ENCODE data around the gene AGRN.
A peak's percentile ranks its signal among the peaks of the same experiment; 100 is the strongest.

Gene AGRN

GRCh38 chr1:1024771-1025699 lies 5.1 kb downstream of the AGRN start:
- Histone ChIP-seq H4K91ac (ENCODE audit: low read length) (no peak overlapping the region), H3K4me2 (ENCODE audit: low read length, poor library complexity, severe bottlenecking) (peak overlapping the region; percentile 65), H3K36me3 (ENCODE audit: control insufficient read depth in 1 of 2, insufficient read depth in 2 of 2, low read depth in 1 of 2, low read length in 2 of 2) (peaks cover 0 to 74% of the 10 kb centered on the region in 2 experiments), H4K8ac (ENCODE audit: low read length) (no peak overlapping the region), H3K4ac (ENCODE audit: low read depth in 1 of 2, low read length in 2 of 2) (no peak overlapping the region), H3K4me3 (ENCODE audit: insufficient read depth in 1 of 2, low read depth in 1 of 2, low read length in 2 of 2) (peak overlapping the region in 1 of 2 experiments; percentile 7), H2BK5ac (ENCODE audit: low read depth, low read length, poor library complexity, severe bottlenecking) (peak overlapping the region; percentile 47), H2BK120ac (ENCODE audit: low read depth, low read length) (peak overlapping the region; percentile 36), H3K9ac (ENCODE audit: low read length) (no peak overlapping the region), H3K18ac (ENCODE audit: low read depth in 1 of 2, low read length in 2 of 2) (no peak overlapping the region), H2BK12ac (ENCODE audit: low read length in 2 of 2) (no peak overlapping the region), H3K4me1 (ENCODE audit: control insufficient read depth, insufficient read depth, low read depth, low read length) (peaks cover 80% of the 10 kb centered on the region), H2AK5ac (ENCODE audit: low read length, severe bottlenecking) (peak overlapping the region; percentile 91), H3K9me3 (ENCODE audit: control insufficient read depth, low read length) (no peaks in the 10 kb centered on the region), H3K27ac (ENCODE audit: low read length, poor library complexity, severe bottlenecking) (peak overlapping the region; percentile 11), H3K14ac (ENCODE audit: low read length in 2 of 2) (no peak overlapping the region), H2BK15ac (ENCODE audit: low read depth, poor library complexity, severe bottlenecking) (peak overlapping the region; percentile 12), H2AFZ (ENCODE audit: low read depth, low read length) (no peak overlapping the region), H3K23ac (ENCODE audit: low read length in 2 of 2) (no peak overlapping the region), H3K79me1 (replicated peaks; ENCODE audit: low read length, poor library complexity, severe bottlenecking) (peaks cover 18% of the 10 kb centered on the region), H3K27me3 (ENCODE audit: control insufficient read depth in 1 of 2, insufficient read depth in 1 of 2, low read length in 2 of 2) (peaks cover 0 to 35% of the 10 kb centered on the region in 2 experiments)
- DNase-seq: no peak
- 70% methylated on average over 27 of the region's 31 CpGs for WGBS

- H2BK15ac ChIP-seq (ENCODE audit: low read depth, poor library complexity, severe bottlenecking): no peak overlapping the region
- H4K91ac ChIP-seq (ENCODE audit: low read length): no peak overlapping the region
- H2BK12ac ChIP-seq (ENCODE audit: low read length in 2 of 2): no peak overlapping the region
- no peak overlapping the region for H3K4me3 ChIP-seq (ENCODE audit: insufficient read depth in 1 of 2, low read depth in 1 of 2, low read length in 2 of 2)
- H3K9me3 ChIP-seq (ENCODE audit: control insufficient read depth, low read length): no peaks in the 10 kb centered on the region
- no peak overlapping the region for H3K14ac ChIP-seq (ENCODE audit: low read length in 2 of 2)
- H3K18ac ChIP-seq (ENCODE audit: low read depth in 1 of 2, low read length in 2 of 2): no peak overlapping the region
- H3K27ac ChIP-seq (ENCODE audit: low read length, poor library complexity, severe bottlenecking): no peak overlapping the region
- H4K8ac ChIP-seq (ENCODE audit: low read length): no peak overlapping the region
- H3K4me2 ChIP-seq (ENCODE audit: low read length, poor library complexity, severe bottlenecking): no peak overlapping the region
- peaks cover 0 to 35% of the 10 kb centered on the region in 2 experiments for H3K27me3 ChIP-seq (ENCODE audit: control insufficient read depth in 1 of 2, insufficient read depth in 1 of 2, low read length in 2 of 2)
- H2AK5ac ChIP-seq (ENCODE audit: low read length, severe bottlenecking): no peak overlapping the region
- H3K4ac ChIP-seq (ENCODE audit: low read depth in 1 of 2, low read length in 2 of 2): no peak overlapping the region
- H3K4me1 ChIP-seq (ENCODE audit: control insufficient read depth, insufficient read depth, low read depth, low read length): peaks cover 85% of the 10 kb centered on the region
- 93% methylated on average over 8 of the region's 10 CpGs for WGBS
- H3K23ac ChIP-seq (ENCODE audit: low read length in 2 of 2): no peak overlapping the region
- H3K79me1 ChIP-seq (replicated peaks; ENCODE audit: low read length, poor library complexity, severe bottlenecking): peaks cover 18% of the 10 kb centered on the region
- no peak overlapping the region for H2BK5ac ChIP-seq (ENCODE audit: low read depth, low read length, poor library complexity, severe bottlenecking)
- H2BK120ac ChIP-seq (ENCODE audit: low read depth, low read length): no peak overlapping the region
- H3K36me3 ChIP-seq (ENCODE audit: control insufficient read depth in 1 of 2, insufficient read depth in 2 of 2, low read depth in 1 of 2, low read length in 2 of 2): peaks cover 0 to 74% of the 10 kb centered on the region in 2 experiments
- H2AFZ ChIP-seq (ENCODE audit: low read depth, low read length): no peak overlapping the region
- DNase-seq: no peak
- H3K9ac ChIP-seq (ENCODE audit: low read length): no peak overlapping the region
Measured at GRCh38 chr1:1025730-1026129, 5.8 kb downstream of the AGRN start.

- peak overlapping the region; percentile 8 for H2BK15ac ChIP-seq (ENCODE audit: low read depth, poor library complexity, severe bottlenecking)
- peaks cover 18% of the 10 kb centered on the region for H3K79me1 ChIP-seq (replicated peaks; ENCODE audit: low read length, poor library complexity, severe bottlenecking)
- no peak overlapping the region for H2BK120ac ChIP-seq (ENCODE audit: low read depth, low read length)
- no peak overlapping the region for H3K4ac ChIP-seq (ENCODE audit: low read depth in 1 of 2, low read length in 2 of 2)
- no peak for DNase-seq
- H3K9me3 ChIP-seq (ENCODE audit: control insufficient read depth, low read length): no peaks in the 10 kb centered on the region
- no peak overlapping the region for H3K4me3 ChIP-seq (ENCODE audit: insufficient read depth in 1 of 2, low read depth in 1 of 2, low read length in 2 of 2)
- no peak overlapping the region for H3K18ac ChIP-seq (ENCODE audit: low read depth in 1 of 2, low read length in 2 of 2)
- peak overlapping the region; percentile 14 for H3K4me2 ChIP-seq (ENCODE audit: low read length, poor library complexity, severe bottlenecking)
- no peak overlapping the region for H4K8ac ChIP-seq (ENCODE audit: low read length)
- H3K23ac ChIP-seq (ENCODE audit: low read length in 2 of 2): no peak overlapping the region
- peaks cover 89% of the 10 kb centered on the region for H3K4me1 ChIP-seq (ENCODE audit: control insufficient read depth, insufficient read depth, low read depth, low read length)
- no peak overlapping the region for H2BK5ac ChIP-seq (ENCODE audit: low read depth, low read length, poor library complexity, severe bottlenecking)
- no peak overlapping the region for H2AFZ ChIP-seq (ENCODE audit: low read depth, low read length)
- peaks cover 0 to 78% of the 10 kb centered on the region in 2 experiments for H3K36me3 ChIP-seq (ENCODE audit: control insufficient read depth in 1 of 2, insufficient read depth in 2 of 2, low read depth in 1 of 2, low read length in 2 of 2)
- no peak overlapping the region for H3K14ac ChIP-seq (ENCODE audit: low read length in 2 of 2)
- WGBS: 77% methylated on average over 20 of the region's 21 CpGs
- no peak overlapping the region for H3K27ac ChIP-seq (ENCODE audit: low read length, poor library complexity, severe bottlenecking)
- H3K9ac ChIP-seq (ENCODE audit: low read length): no peak overlapping the region
- no peak overlapping the region for H2BK12ac ChIP-seq (ENCODE audit: low read length in 2 of 2)
- H2AK5ac ChIP-seq (ENCODE audit: low read length, severe bottlenecking): no peak overlapping the region
- no peak overlapping the region for H4K91ac ChIP-seq (ENCODE audit: low read length)
- H3K27me3 ChIP-seq (ENCODE audit: control insufficient read depth in 1 of 2, insufficient read depth in 1 of 2, low read length in 2 of 2): peaks cover 0 to 38% of the 10 kb centered on the region in 2 experiments
Measured at GRCh38 chr1:1026599-1027413, 6.9 kb downstream of the AGRN start.

- H3K27me3 ChIP-seq (ENCODE audit: control insufficient read depth in 1 of 2, insufficient read depth in 1 of 2, low read length in 2 of 2): peaks cover 0 to 48% of the 10 kb centered on the region in 2 experiments
- H2AK5ac ChIP-seq (ENCODE audit: low read length, severe bottlenecking): no peak overlapping the region
- no peak overlapping the region for H3K27ac ChIP-seq (ENCODE audit: low read length, poor library complexity, severe bottlenecking)
- no peak overlapping the region for H3K18ac ChIP-seq (ENCODE audit: low read depth in 1 of 2, low read length in 2 of 2)
- H3K4ac ChIP-seq (ENCODE audit: low read depth in 1 of 2, low read length in 2 of 2): no peak overlapping the region
- H3K36me3 ChIP-seq (ENCODE audit: control insufficient read depth in 1 of 2, insufficient read depth in 2 of 2, low read depth in 1 of 2, low read length in 2 of 2): peaks cover 0 to 80% of the 10 kb centered on the region in 2 experiments
- no peak overlapping the region for H2BK5ac ChIP-seq (ENCODE audit: low read depth, low read length, poor library complexity, severe bottlenecking)
- no peaks in the 10 kb centered on the region for H3K9me3 ChIP-seq (ENCODE audit: control insufficient read depth, low read length)
- H3K23ac ChIP-seq (ENCODE audit: low read length in 2 of 2): no peak overlapping the region
- H2BK120ac ChIP-seq (ENCODE audit: low read depth, low read length): no peak overlapping the region
- WGBS: 91% methylated on average over 17 of the region's 17 CpGs
- H3K4me3 ChIP-seq (ENCODE audit: insufficient read depth in 1 of 2, low read depth in 1 of 2, low read length in 2 of 2): no peak overlapping the region
- no peak for DNase-seq
- peaks cover 89% of the 10 kb centered on the region for H3K4me1 ChIP-seq (ENCODE audit: control insufficient read depth, insufficient read depth, low read depth, low read length)
- H3K4me2 ChIP-seq (ENCODE audit: low read length, poor library complexity, severe bottlenecking): no peak overlapping the region
- H2BK12ac ChIP-seq (ENCODE audit: low read length in 2 of 2): no peak overlapping the region
- no peak overlapping the region for H2BK15ac ChIP-seq (ENCODE audit: low read depth, poor library complexity, severe bottlenecking)
- H3K14ac ChIP-seq (ENCODE audit: low read length in 2 of 2): no peak overlapping the region
- no peak overlapping the region for H4K8ac ChIP-seq (ENCODE audit: low read length)
- no peak overlapping the region for H2AFZ ChIP-seq (ENCODE audit: low read depth, low read length)
- no peak overlapping the region for H3K9ac ChIP-seq (ENCODE audit: low read length)
- no peak overlapping the region for H4K91ac ChIP-seq (ENCODE audit: low read length)
- peaks cover 16% of the 10 kb centered on the region for H3K79me1 ChIP-seq (replicated peaks; ENCODE audit: low read length, poor library complexity, severe bottlenecking)
Measured at GRCh38 chr1:1027791-1028190, 7.9 kb downstream of the AGRN start.
